Spleen (tissue), 11 donors: ENCODE measurements around the gene TOP1. TPM values are rescaled to one million over a fixed set of nuclear protein-coding genes. Genes with fewer than 3 reads are reported as not detected.

Experiments used
- DNase-seq: peaks from one replicate; pipeline ENCODE4 v3.0.0-alpha.2; 2020
- H3K27ac ChIP-seq, 8 donors: fragments of 200-600 bp; sonication (generic) in 7 of 8; 1 replicate in 4 of 8; 2 replicates in 4 of 8; pipeline versions ENCODE4 v1.5.0 to v1.8.0; 2016 to 2021; ENCODE audit warnings: inconsistent platforms in 4 of 8, mild to moderate bottlenecking in 4 of 8, moderate library complexity in 1 of 8
- H3K27me3 ChIP-seq, 7 donors: fragments of 200-600 bp; sonication (generic) in 6 of 7; replicated peaks in 1 of 7; 1 replicate in 4 of 7; 2 replicates in 3 of 7; pipeline versions ENCODE4 v1.5.0 to v1.8.0; 2016 to 2021; ENCODE audit warnings: inconsistent platforms in 3 of 7, mild to moderate bottlenecking in 1 of 7
- H3K36me3 ChIP-seq, 6 donors: fragments of 200-600 bp; sonication (generic) in 5 of 6; 1 replicate in 4 of 6; 2 replicates in 2 of 6; pipeline versions ENCODE4 v1.5.0 to v1.8.0; 2016 to 2021; ENCODE audit warnings: inconsistent platforms in 2 of 6
- H3K4me1 ChIP-seq, 6 donors: fragments of 200-600 bp; sonication (generic) in 5 of 6; 1 replicate in 3 of 6; 2 replicates in 3 of 6; pipeline versions ENCODE4 v1.5.0 to v1.8.0; 2016 to 2021; ENCODE audit warnings: inconsistent platforms in 3 of 6
- H3K4me3 ChIP-seq, 8 donors: fragments of 200-600 bp; sonication (generic) in 7 of 8; 1 replicate in 4 of 8; 2 replicates in 4 of 8; pipeline versions ENCODE4 v1.5.0 to v1.8.0; 2016 to 2021; ENCODE audit warnings: inconsistent platforms in 4 of 8, mild to moderate bottlenecking in 4 of 8, moderate library complexity in 2 of 8
- H3K9me3 ChIP-seq, 8 donors: fragments of 200-600 bp; sonication (generic) in 7 of 8; 1 replicate in 4 of 8; 2 replicates in 4 of 8; pipeline versions ENCODE4 v1.5.0 to v1.8.0; 2016 to 2021; ENCODE audit warnings: inconsistent platforms in 4 of 8
- POLR2A ChIP-seq, 3 donors: fragments of 450-650 bp; IDR thresholded peaks; one replicate each; pipeline ENCODE4 v1.5.1; 2017; ENCODE audit warnings: antibody characterized with exemption in 3 of 3, mild to moderate bottlenecking in 1 of 3
- POLR2AphosphoS5 ChIP-seq, 3 donors: sonication (generic); formaldehyde crosslinking; IDR thresholded peaks; one replicate each; pipeline ENCODE4 v1.5.1; 2017; ENCODE audit warnings: antibody characterized with exemption in 3 of 3
- WGBS, 5 donors: extraction: QIAGEN DNeasy Blood & Tissue Kit in 3 of 5; methylation state at CpG; one replicate each; pipeline versions ENCODE4 v1.1.5 to v1.1.7; 2013 to 2018; 5-methylcytosine and 5-hydroxymethylcytosine counted together
- intact Hi-C: fragments of 100-400 bp; cut with DNase I; formaldehyde crosslinking; loops from one replicate; pipeline ENCODE4 v1.15.0; 2023; ENCODE audit warnings: low total_unique reads
- polyA plus RNA-seq, 3 donors: library from polyadenylated mRNA; stranded (reverse); fragments of 200-250 nt; gene quantifications; one replicate each; pipeline ENCODE4 v1.2.1, GENCODE V29; 2013
- total RNA-seq, 7 donors: library from RNA; depleted of rRNA in 3 of 7; stranded (reverse); fragments of >200 nt in 3 of 7; fragmentation: NEBNext Ultra II Directional in 4 of 7; extraction: Animal tissue kit (Norgen Biotek cat#: 25700) in 4 of 7; gene quantifications; one replicate each; pipeline versions ENCODE4 v1.1.0 to v1.2.1, GENCODE V29; 2016 to 2021
- TF ChIP-seq, protein P1 (sequence below), 11 experiments: fragments of 200-600 bp in 7 of 11; fragments of 450-650 bp in 4 of 11; sonication (generic) in 4 of 11; IDR thresholded peaks in 8 of 11; conservative IDR thresholded peaks in 3 of 11; 1 replicate in 7 of 11; 2 replicates in 4 of 11; pipeline versions ENCODE4 v1.4.0 to v1.8.0; 2016 to 2021; ENCODE audit warnings: antibody characterized with exemption in 11 of 11, inconsistent platforms in 4 of 11, mild to moderate bottlenecking in 1 of 11
- donor health status: healthy with polysubstance abuse.
- donor health status: DM: no; HTN: no; CAD: no; lungs with moderate emphysema.
- donor health status: DM: no; HTN: no; CAD: no.
- donor health status: Bipolar disorder and iron deficiency.
- donor health status: healthy.
- donor health status: DM: no; HTN: no; CAD: no.
- donor health status: DM: yes; HTN: yes; CAD: no.

Gene TOP1
- total and polyA plus RNA-seq, 10 donors: 20.7 to 74.6 (median 44.8) TPM

DNA sequence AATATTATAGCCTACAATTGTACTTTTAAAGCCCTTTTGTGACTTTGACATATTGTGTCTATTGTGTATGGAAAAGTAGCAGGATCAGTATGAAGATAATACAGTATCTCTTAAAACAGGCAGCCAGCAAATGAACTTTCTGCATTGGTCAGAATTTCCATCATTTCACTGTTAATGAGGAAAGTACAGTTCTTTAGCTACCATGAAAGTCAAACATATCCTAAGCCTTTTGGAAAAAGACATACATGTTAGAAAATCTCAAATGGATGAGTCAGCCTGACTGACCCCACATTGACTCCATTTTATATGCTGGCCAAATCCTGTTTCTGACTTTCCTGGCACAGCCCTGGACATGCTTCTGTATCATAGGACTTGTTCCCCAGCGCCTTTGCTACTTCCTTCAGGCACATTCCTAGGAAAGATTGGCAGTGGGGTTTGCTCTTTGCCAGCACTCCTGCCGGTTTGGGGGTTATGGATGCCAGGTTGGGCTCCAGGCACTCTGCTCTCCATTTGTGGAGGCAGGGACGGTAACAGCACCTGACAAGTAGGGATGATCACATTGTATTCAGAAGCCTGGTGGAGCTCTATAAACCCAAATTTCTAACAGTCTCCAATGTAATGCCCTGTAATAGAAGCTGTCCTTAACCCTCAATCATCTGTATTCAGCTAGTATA lies 43.7 kb downstream of the TOP1 start:
- Histone ChIP-seq H3K4me3 (no peak overlapping the region), H3K4me1 (peaks cover 23 to 84% (median 55%) of the 10 kb centered on the region in 6 donors), H3K9me3 (no peaks in the 10 kb centered on the region), H3K27ac (peak overlapping the region in 7 of 8 donors; percentile 9 to 59 (median 40)), H3K36me3 (peaks cover 0 to 50% (median 7%) of the 10 kb centered on the region in 6 donors), H3K27me3 (no peaks in the 10 kb centered on the region)
- TF ChIP-seq POLR2AphosphoS5 (IDR thresholded peaks at IDR 0.05): peak in 1 of 3 donors; percentile 20
- no peak for TF ChIP-seq POLR2A (IDR thresholded peaks at IDR 0.05)
- intact Hi-C loops: no loop called here
- WGBS, 5 donors: 42 to 70% (median 60%) methylated on average over 3 of the region's 3 CpGs
- peak; percentile 47 for DNase-seq

DNA sequence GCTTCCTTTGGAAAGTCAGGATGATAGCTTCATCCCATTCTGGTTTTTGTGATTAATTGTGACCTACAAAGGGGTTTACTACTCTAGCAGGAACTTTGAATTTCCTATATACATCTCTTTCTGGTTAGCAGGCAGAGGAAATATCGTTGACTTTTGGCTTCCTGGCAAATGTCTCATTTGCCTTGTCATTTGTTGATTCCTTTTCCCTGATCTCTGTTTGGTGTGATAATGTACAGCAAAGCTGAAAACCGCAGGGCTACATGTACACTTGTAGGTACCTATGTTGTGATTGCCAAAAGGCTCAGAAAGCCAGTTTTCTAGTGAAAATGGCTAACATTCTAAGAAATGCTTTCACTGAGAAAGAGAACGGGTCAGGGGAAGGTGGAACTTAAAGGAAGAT lies 44.3 kb downstream of the TOP1 start:
- no peak for DNase-seq
- peaks cover 0 to 50% (median 8%) of the 10 kb centered on the region in 6 donors for H3K36me3 ChIP-seq
- peak overlapping the region in 7 of 8 donors; percentile 9 to 59 (median 40) for H3K27ac ChIP-seq
- TF ChIP-seq, protein P1, sequence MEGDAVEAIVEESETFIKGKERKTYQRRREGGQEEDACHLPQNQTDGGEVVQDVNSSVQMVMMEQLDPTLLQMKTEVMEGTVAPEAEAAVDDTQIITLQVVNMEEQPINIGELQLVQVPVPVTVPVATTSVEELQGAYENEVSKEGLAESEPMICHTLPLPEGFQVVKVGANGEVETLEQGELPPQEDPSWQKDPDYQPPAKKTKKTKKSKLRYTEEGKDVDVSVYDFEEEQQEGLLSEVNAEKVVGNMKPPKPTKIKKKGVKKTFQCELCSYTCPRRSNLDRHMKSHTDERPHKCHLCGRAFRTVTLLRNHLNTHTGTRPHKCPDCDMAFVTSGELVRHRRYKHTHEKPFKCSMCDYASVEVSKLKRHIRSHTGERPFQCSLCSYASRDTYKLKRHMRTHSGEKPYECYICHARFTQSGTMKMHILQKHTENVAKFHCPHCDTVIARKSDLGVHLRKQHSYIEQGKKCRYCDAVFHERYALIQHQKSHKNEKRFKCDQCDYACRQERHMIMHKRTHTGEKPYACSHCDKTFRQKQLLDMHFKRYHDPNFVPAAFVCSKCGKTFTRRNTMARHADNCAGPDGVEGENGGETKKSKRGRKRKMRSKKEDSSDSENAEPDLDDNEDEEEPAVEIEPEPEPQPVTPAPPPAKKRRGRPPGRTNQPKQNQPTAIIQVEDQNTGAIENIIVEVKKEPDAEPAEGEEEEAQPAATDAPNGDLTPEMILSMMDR (IDR thresholded peaks at IDR 0.05 in 8 of 11, conservative IDR thresholded peaks at IDR 0.05 in 3 of 11): no peak
- TF ChIP-seq POLR2AphosphoS5 (IDR thresholded peaks at IDR 0.05) (no peak), POLR2A (IDR thresholded peaks at IDR 0.05) (no peak)
- peaks cover 29 to 85% (median 58%) of the 10 kb centered on the region in 6 donors for H3K4me1 ChIP-seq
- intact Hi-C loops: no loop called here
- H3K4me3 ChIP-seq: no peak overlapping the region
- 16 to 28% (median 20%) methylated on average over 3 of the region's 3 CpGs for WGBS, 5 donors
- no peaks in the 10 kb centered on the region for H3K27me3 ChIP-seq
- H3K9me3 ChIP-seq: no peaks in the 10 kb centered on the region

DNA sequence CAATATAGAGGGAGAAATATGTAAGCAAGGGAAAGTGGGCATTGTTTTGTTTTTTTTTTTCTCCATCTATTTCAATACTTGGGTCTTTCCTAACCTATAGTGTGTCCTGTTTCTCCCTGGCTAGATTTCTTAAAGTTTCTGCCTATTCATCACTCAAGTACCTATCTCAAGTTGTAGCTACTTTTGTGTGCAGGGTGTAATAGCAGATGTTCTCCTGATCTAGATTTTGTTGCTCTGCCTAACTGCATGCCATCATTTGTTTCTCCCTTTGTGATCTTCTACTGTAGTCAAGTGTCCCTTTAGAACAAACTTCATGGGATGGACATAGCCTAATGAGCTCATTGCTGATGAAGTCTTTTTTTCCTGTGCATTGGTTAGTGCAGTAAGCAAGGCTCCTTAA lies 45.8 kb downstream of the TOP1 start:
- Histone ChIP-seq H3K27ac (no peak overlapping the region), H3K9me3 (no peaks in the 10 kb centered on the region), H3K4me1 (peaks cover 37 to 95% (median 67%) of the 10 kb centered on the region in 6 donors), H3K27me3 (no peaks in the 10 kb centered on the region), H3K36me3 (peaks cover 0 to 52% (median 7%) of the 10 kb centered on the region in 6 donors), H3K4me3 (no peak overlapping the region)
- TF ChIP-seq, protein P1 (IDR thresholded peaks at IDR 0.05 in 8 of 11, conservative IDR thresholded peaks at IDR 0.05 in 3 of 11): no peak
- no peak for TF ChIP-seq POLR2A (IDR thresholded peaks at IDR 0.05)
- TF ChIP-seq POLR2AphosphoS5 (IDR thresholded peaks at IDR 0.05): no peak
- intact Hi-C loops: no loop called here
- no peak for DNase-seq

DNA sequence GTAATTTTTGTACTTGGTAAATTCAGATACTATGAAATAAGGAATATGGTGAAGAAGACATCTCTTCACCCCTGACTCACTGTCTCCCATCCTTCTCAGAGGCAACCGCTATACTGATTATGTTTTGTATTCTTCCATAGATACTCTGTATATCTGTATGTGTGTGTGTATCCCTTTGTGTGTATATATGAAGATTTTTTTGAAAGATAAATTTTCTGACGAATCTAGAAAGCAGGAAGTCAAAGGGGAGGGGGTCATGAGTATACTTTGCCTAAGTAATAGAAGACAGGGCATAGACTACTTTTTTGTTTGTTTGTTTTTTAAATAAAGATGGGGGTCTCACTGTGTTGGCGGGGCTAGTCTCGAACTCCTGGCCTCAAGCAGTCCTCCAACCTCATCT lies 48.2 kb downstream of the TOP1 start:
- H3K4me1 ChIP-seq: peaks cover 31 to 82% (median 54%) of the 10 kb centered on the region in 6 donors
- H3K9me3 ChIP-seq: no peaks in the 10 kb centered on the region
- intact Hi-C loops: no loop called here
- peaks cover 0 to 65% (median 22%) of the 10 kb centered on the region in 6 donors for H3K36me3 ChIP-seq
- WGBS, 5 donors: 75 to 82% (median 78%) methylated on average over 4 of the region's 4 CpGs
- DNase-seq: no peak
- H3K27ac ChIP-seq: peak overlapping the region in 2 of 8 donors; percentile 55 to 71
- TF ChIP-seq POLR2AphosphoS5 (IDR thresholded peaks at IDR 0.05) (no peak), POLR2A (IDR thresholded peaks at IDR 0.05) (no peak)
- TF ChIP-seq, protein P1 (IDR thresholded peaks at IDR 0.05 in 8 of 11, conservative IDR thresholded peaks at IDR 0.05 in 3 of 11): no peak
- H3K27me3 ChIP-seq: no peaks in the 10 kb centered on the region
- no peak overlapping the region for H3K4me3 ChIP-seq
